Hematopoietic multipotent progenitor cell (in vitro differentiated cells): ENCODE data around the gene CDK11B. TPM values are rescaled to one million over a fixed set of nuclear protein-coding genes. Genes with fewer than 3 reads are reported as not detected.

Experiments used
- DNase-seq, 3 donors: peaks; one replicate each; pipeline ENCODE4 v3.0.0-alpha.2; 2011 to 2015; ENCODE audit warnings: low read depth in 2 of 3, low spot score in 2 of 3
- total RNA-seq: library from RNA; depleted of rRNA; stranded (reverse); fragments of >200 nt; gene quantifications from one replicate; pipeline ENCODE4 v1.2.3, GENCODE V29; 2012

The CDK11B gene
- total RNA-seq, 1 donor, result 10.0 TPM

DNA sequence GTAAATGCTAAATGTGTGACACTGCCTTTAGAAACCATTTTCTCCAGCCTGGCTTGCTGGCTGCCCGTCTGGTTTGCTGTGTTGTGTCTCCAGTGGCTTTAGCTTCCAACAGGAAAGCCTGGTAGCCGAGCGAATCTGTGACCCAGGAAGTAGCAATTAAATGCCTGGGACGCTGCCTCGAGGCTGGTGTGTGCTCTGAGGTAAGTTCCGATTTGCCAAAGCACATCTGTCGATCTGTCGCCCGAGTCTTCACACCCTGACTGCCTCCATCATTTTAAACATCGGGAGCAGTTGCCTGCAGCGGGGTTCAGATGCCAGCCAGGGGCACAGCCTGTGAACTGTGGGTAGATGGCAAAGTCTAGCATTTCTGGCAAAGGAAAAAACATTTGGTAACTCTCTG is 41.3 kb downstream of the CDK11B start:
- no peak for DNase-seq

DNA sequence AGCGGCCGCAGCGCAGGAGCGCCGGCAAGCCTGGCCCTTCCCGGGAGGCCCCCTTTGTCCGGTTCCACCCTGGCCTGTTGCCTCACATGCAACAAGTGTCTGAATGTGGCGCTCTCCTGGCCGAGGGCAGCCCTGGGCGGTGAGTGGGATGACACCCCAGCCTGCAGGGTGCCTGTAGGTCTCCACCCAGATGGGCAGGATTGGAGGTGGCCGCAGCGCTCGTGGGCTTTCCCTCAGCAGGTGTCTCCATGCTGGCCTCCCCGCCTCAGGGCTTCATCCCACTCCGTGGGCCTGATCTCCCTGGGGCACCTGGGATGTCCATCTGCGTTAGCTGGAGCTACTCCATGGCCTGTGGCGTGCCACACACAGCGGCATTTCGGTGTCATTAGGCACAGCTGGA is 42.0 kb downstream of the CDK11B start:
- DNase-seq, result no peak

DNA sequence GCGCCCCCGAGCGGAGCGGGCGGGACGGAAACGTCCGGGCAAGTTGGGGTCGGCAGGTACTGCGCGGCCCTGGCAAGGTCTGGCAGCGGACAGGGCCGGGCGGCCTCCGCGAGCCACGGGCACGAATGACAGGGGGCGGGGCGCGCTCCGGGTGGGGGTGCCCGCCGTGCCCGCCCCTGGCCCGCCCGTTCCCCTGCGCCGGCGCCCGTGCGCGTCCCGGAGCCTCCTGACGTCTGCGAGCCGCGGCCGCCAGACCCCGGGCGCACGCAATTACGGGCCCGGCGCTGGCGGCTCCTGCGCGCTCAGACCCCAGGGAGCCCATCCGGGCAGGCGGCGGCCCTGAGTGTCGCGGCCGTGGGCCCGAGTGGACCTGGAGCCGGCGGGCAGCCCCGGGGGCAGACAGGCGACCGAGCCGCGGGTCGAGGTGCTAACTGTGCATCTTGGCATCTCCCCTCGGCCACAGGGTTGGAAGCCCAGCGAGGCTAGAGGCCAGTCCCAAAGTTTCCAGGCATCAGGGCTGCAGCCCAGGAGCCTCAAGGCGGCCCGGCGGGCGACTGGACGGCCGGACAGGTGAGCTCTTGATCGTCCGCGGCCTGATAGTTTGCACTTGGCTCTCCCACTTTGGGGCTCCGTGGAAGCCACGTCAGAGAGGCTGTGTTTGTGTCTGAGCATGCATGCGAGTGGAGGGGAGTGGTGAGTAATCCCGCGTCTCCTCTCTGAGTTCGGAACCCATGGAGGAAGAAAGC is 42.6 kb downstream of the CDK11B start:
- DNase-seq, result peak in 1 of 3 donors; percentile 27

DNA sequence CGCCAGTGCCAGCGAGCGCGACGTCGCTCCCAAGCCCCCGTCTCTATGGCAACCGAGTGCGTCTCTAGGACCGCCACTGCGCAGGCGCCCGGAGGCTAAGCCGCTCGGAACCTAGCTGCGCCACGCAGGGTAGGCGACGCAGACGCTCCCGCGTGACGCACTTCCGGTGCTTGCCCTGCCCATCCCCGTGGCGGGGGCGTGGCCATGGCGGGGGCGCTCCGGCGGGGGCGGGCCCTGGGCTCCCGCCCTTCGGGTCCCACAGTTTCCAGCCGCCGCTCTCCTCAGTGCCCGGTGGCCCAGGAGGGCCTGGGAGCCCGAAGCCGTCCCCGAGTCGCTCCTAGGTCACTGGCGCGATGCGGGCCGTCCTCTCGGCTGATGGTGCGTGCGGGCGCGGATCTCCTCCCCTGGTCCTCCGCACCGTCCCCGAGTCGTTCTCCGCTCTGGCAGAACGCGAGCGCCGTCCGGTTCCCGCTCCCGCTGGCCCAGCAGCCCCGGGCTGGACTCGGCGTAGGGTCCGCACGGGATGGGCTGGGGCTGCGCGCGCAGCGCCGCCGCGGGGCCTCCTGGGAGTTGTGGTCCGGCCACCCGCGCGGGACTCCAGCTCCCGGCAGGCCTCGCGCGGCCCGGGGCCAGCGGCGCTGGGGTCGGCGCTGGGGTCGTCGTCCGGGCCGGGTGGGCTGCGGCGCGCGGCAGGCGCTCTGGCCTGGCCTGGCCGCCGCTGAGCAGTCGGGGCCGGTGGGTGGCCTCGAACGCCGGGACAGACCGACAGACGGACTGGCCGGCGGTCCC is 43.4 kb downstream of the CDK11B start, which contains the start of gene MIB2:
Gene MIB2, plus strand, starts transcription at position 245 of the 789 bp plus-strand sequence. CDS start 7,953 bp downstream, outside the sequence.
- peak; percentile 96 to 98 (median 97) for DNase-seq

DNA sequence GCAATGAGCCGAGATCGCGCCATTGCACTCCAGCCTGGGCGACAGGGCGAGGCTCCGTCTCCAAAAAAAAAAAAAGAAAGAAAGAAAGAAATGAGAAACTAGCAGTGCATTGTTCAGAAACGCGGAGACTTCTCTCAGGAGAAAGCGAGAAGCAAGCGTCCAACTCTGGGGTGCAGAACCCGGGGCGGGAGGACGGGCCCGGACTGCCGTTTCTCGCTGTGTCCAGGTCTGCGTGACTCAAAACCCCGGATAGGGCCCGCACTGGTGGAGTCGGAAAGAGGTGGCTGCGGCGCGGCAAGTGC is 43.9 kb downstream of the CDK11B start:
- DNase-seq, result no peak

DNA sequence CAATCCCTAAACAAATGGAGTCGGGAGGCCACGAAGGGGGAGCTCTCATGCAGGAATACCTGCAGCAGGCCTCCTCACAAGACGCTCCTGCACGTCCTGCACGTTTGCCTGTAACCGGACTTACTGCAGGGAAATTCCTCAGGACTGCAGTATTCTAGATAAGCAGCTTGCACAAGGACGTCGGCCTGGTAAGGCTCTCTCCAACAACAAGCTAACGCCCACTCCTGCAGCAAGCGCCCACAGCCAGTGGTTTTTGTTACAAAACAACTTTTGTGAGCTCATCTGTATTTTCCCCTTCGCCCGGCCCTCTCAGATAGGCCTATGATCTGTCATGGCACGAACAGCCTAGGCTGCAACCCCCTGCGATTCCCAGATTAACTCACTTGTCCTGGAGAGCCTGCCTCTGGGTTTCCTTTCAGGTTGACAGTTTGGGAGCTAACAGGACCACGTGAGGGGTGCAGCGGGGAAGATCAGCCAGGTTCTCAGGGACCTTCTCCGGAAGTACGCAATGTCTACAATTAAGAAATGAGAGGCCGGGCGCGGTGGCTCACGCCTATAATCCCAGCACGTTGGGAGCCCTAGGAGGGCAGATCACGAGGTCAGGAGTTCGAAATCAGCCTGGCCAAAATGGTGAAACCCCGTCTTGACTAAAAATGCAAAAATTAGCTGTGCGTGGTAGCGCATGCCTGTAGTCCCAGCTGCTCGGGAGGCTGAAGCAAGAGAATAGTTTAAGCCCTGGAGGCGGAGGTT is 44.4 kb downstream of the CDK11B start:
- peak in 2 of 3 donors; percentile 51 to 52 for DNase-seq

DNA sequence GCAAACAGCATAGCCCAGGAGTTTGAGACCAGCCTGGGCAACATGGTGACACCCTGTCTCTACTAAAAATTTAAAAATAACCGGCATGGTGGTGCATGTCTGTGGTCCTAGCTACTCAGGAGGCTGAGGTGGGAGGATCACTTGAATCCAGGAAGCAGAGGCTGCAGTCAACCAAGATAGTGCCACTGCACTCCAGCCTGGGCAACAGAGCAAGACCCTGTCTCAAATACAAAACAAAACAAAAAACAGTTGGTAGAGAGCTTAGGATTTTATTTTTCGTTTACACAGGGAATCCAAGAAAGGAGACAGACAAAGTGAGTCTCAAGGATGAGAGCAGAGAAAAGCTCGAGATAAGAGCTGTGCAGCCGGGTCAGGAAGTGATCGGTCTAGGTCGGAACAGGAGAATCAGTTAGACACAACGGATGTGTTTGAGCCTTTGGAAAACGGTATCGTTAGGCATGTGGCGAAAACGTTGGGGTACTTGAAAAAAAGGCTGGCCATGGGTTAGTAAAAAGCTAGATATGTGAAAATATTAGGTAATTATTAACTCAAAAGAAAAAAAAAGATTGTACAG is 45.2 kb downstream of the CDK11B start:
- DNase-seq, result no peak

DNA sequence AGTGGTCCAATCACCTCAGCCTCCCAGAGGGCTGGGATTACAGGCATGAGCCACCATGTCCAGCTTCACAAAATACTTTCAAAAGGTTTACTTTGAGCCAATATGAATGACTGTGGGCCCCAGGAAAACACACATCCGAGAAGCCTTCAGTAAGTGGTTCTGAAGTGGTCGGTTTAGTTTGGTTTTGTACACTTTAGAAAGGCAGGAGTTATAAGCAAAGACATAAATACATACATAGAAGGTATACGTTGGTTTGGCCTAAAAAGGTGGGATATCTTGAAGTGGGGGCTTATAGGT is 46.8 kb downstream of the CDK11B start:
- DNase-seq, result no peak

DNA sequence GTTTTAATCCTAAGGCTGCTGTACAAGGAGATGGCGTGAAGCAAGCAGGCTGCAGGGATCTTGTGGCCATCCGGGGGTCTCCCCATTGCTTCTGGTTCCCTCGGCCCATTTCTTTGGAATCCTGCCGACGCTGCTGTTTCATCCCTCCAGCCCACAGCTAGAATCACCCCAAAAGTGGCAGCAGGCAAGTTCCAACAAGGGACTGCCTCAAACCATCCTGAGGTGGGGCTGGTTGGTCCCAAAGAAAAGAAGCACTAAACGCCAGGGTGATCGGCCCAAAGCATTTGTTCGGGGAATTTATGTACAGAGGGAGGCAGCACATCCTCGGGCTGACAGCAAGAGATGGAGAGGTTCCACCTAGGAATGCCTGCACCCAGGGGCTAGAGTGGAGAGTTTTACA is 48.0 kb downstream of the CDK11B start:
- DNase-seq, result no peak

DNA sequence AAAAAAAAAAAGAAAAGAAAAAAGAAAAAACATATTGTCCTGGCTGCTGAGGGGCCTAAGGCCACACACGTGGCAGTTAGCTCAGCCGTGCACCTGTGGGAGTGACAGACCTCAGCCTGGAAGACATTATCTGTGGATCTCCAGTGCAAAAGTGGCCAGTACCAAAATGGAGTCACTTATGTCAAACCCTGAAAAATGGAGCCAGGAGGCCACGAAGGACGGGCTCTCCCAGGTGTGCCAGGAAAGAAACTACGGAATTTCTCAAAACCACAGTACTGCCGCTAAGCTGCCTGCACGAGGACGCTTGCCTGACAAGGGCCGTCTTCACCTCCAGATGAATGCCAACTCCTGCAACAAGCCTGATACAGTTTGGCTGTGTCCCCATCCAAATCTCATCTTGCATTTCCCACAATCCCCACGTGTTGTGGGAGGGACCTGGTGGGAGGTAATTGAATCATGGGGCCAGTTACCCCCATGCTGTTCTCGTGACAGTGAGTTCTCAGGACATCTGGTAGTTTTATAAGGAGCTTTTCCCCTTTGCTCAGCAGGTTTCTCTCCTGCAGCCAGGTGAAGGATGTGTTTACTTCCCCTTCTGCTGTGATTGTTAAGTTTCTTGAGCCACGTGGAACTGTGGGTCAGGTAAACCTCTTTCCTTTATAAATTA is 48.9 kb downstream of the CDK11B start:
- no peak for DNase-seq

DNA sequence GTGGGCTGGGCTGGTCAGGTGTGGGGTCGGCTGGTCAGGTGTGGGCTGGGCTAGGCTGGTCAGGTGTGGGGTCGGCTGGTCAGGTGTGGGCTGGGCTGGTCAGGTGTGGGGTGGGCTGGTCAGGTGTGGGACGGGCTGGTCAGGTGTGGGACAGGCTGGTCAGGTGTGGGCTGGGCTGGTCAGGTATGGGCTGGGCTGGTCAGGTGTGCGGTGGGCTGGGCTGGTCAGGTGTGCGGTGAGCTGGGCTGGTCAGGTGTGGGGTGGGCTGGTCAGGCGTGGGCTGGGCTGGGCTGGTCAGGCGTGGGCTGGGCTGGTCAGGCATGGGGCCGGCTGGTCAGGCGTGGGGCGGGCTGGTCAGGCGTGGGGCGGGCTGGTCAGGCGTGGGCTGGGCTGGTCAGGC is 52.6 kb downstream of the CDK11B start:
- no peak for DNase-seq

DNA sequence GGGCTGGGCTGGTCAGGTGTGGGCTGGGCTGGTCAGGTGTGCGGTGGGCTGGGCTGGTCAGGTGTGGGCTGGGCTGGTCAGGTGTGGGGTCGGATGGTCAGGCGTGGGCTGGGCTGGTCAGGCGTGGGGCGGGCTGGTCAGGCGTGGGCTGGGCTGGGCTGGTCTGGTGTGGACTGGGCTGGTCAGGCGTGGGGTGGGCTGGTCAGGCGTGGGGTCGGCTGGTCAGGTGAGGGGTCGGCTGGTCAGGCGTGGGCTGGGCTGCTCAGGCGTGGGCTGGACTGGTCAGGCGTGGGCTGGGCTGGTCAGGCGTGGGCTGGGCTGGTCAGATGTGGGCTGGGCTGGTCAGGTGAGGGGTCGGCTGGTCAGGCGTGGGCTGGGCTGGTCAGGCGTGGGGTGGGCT is 53.1 kb downstream of the CDK11B start:
- no peak for DNase-seq

DNA sequence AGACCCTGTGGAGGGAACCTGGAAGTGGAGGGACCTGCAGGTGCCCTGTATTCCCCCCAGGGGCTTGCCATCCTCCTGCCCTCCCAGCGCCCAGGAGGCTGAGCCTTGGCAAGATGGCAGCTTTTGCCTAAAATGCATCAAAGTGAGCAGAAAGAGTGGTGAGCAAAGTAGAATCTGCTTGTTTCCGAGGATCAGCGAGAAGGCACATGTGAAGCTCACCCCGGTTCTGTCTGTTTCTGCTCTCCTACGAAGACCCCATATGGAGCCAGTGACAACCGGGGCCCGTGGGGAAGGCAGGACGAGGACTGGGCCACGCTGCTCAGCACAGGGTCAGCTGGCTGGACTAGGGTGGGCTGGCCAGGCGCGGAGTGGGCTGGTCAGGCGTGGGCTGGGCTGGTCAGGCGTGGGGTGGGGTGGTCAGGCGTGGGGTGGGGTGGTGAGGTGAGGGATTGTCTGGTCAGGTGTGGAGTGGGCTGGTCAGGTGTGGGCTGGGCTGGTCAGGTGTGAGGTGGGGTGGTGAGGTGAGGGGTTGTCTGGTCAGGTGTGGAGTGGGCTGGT is 53.7 kb downstream of the CDK11B start:
- no peak for DNase-seq

DNA sequence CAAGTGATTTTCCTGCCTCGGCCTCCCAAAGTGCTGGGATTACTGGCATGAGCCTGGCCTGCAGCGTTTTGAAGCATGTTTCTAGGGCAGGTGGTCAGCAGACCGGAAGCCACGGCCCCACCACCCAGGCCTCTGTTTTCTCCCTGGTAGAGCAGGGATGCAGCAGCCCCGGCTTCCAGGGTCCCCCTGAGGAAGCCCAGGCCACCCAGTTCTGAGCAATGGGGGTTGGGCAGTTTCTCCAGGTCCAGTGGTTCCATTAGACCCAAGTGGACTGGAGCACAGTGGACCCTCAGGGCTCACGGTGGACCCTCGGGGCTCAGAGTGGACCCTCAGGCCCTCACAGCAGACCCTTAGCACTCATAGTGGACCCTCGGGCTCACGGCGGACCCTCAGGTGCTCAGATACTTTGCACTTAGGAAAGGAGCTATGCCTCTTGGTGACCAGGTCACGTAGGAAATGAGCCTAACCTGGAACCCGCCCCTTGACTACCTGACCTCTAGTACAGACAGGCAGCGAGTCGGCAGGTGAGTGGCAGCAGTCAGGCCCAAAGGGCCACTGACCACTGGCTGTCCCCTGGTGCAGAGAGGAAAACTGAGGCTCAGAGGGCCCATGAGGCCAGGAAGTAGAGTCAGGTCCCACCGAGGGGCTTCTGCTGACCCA is 54.3 kb downstream of the CDK11B start:
- DNase-seq, result no peak

DNA sequence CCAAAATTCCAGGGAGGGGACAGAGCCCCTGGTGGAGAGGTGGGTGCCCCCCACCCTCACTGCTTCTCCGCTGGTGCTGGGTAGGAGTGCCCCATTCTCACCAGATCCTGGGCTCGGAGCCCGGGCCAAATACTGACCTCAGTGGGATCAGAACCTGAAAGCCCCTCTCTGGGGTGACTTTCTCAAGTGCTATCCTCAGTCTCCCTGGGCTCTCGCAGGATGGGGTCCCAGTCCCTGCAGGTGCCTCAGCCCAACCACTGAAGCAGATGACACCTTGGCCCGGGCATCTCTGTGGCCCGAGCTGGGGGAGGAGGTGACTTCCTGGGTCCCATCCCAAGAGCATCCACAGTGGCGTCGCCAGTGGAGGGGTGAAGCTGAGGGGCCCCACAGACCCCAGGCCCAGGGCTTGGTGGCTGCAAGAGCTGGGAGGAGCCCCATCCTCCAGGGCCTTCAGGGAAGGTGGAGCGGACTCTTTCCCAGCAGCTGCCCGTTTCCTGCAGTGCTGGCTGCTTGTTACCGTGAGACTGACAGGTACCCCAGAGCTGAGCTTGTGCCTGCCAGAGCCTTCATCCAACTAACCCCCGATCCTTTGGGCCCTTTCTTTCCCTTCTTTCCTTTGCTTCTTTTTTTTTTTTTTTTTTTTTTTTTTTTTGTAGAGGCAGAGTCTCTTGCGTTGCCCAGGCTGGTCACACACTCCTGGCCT is 55.0 kb downstream of the CDK11B start:
- no peak for DNase-seq

DNA sequence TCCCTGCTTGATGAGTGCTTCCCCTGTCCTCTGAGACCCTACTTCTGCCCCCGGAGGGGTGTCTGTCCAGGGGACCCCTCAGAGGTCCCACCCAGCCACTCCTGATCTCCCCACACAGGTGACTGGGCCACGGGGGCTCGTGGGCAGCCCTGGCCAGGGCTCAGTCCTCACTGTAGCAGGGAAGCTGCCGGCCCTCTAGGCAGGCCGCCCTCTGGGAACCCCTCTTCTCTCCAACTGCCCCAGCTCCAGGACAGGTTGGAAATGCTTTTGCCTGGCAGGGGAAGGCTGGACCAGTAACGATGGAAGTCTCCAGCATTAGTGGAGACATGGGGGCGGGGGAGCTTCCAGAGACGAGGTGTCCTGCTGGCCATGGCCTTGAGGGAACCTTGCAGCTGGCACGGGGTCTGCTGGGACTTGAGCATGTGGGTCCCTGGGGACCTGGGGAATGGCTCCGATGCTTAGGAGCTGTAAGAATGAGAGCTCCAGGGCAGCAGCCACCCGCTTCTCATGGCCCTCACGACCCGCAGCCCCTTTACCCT is 55.8 kb downstream of the CDK11B start:
- DNase-seq, result no peak

DNA sequence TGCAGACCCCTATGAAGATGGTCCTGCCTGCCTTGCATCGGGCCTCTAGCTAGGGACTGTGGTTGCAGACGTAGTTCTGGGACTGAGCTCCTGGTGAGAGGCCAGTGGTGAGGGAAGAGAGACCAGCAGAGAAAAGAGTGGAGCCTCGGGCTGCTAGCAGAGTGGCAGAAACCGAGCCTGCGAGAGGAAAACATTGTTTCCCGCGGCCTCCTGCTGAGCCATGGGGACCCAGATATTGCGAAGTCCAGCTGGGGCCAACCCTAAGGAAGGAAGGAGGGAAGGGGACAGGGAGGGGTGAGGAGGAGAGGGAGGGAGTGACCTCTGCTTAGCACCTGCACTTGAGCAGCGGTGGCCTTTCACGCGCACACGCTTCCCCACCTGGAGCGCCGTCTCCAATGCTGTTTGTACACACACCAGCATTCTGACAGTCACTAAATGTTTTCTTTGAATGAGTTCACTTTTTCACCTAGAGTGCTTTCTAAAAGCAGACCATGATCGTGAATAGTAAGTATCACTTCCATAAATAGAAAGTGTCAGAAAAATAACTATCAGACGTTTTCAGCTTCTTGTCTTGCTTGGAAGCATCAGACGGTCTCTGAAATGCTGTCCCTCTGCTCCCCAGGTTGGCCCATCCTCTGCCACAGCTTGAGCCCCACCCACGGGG is 56.4 kb downstream of the CDK11B start:
- no peak for DNase-seq

DNA sequence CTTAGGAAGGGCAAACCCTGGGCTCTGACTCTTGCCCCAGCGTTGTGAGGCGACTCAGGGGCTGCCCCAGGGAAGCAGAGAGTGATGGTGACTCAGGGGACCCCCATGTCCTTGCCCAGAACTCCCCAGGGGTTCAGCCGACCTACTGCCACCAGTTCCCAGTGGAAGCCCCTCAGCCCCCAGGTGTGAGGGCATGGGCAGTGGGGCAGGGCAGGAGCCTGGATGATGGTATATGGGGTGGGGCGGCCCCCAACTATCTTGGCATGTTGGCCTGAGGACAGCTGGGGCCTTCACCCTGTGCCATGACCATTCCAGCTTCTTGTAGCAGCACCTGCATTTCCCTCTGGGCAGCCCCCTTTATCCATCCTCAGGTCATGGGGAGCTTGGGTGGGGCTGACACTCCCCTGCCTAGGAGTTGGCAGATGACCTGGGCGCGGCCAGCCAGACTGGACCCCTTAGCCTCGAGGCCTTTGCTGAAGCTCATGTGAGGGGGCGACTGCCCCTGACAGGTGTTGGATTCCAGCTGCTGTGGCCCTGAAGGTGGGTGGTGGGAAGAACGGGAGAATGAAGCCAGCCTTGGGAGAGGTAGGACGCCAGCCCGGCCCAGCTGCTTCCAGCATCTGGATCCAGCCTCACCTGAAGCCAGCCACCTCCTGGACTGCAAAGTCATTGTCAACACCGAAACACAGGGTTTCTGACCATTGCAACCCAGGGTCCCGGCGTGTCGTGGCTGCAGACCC is 57.1 kb downstream of the CDK11B start:
- DNase-seq, result no peak
